SKM-1 treated with dmso at 0.1 percent for 144 hours (cell line): ENCODE data around the gene TIMM17B.

Experiments
- DNase-seq: peaks from one replicate; lab custom pipeline; 2025; ENCODE audit not compliant: unreplicated experiment; lab: John Stamatoyannopoulos, UW

TIMM17B gene

DNA sequence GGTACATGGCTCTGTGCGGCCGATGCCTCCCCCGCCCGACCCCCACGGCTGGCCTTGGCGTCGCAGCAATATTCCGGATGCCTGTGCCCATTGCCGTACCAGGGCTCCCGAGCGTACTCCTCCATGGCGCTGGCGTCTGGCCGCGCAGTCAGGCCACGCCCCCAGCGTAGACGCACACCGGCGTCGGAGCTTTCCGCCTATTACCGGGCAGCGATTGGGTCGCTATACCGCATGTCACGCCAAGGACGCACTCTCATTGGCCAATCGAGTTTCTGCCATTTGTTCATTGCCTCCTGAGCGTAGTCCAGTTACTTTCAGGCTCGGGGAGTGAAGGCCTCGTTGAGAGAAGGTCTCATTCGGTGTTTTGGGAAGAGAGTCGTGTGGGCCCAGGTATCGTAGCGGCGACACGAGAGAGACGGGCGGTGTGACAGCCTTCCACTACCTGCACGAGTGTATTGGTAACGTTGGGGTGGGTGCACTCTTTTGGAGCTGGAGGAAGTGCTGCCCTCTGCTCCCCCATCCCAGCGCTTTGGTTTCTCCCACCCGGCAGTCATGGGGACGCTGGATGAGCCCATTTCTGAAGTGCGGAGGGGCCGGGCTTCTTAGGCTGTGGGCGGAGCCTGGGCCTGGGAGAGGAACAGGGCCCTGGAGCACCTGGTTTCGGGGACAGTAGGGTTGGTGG is at the start of gene TIMM17B, which contains the start of gene PQBP1:
Gene TIMM17B, minus strand, starts transcription at position 144 of the 682 bp plus-strand sequence. Its CDS starts 19 bp downstream, at position 125.
Gene PQBP1, plus strand, starts transcription at position 306 of the 682 bp plus-strand sequence. CDS start 580 bp downstream, outside the sequence.
- DNase-seq = peak; percentile 79

GRCh38 chrX:48945517-48946348 is 48.2 kb upstream of the TIMM17B start:
- DNase-seq = peak; percentile 36

DNA sequence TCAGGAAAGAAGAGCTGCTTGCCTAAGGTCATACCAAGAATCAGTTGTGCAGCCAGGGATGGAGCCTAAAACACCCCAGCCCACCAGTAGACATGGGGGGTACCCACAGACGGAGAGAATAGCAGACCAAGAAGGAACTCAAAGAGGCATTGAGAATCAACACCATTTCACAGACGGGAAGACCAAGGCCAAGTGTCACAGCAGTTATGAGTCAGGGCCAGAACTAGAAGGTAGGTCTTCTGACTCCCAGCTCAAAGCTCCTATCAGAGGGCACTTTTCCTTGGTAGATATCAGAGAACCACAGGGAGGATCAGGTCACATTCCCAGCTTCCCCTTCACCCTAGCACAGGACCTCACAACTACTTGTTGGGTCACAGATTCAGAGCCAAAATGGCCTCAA is 45.3 kb upstream of the TIMM17B start:
- DNase-seq = no peak

DNA sequence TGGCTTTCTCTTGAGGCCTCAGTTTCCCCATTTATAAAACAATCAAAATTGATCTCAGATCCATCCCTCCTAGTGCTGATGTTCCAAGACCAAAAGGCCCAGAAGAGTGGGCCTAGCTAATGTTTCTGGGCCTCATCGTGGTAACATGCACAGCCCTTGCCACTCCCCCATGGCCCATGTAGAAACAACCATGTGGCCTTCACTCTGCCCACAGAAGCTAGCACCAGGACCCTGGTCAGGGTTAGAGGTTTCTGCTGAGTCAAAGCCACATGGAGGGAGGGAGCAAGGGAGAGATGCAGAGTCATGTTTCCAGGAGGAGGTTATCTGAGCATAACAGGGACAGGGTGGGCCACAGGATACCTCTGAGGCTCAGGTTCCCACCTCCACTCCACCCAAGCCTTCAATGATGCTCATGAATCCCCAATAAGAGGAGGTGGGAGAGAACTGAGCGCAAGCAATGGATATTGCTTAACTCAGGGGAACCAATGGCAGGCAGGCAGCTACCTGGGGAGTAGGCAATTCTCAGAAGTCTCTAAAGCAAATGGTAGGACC is 42.9 kb upstream of the TIMM17B start:
- DNase-seq = no peak

GRCh38 chrX:48939524-48940228 is 42.1 kb upstream of the TIMM17B start:
- DNase-seq = no peak

- DNase-seq = no peak
These were observed 41.3 kb upstream of the TIMM17B start for GRCh38 chrX:48938721-48939425.

DNA sequence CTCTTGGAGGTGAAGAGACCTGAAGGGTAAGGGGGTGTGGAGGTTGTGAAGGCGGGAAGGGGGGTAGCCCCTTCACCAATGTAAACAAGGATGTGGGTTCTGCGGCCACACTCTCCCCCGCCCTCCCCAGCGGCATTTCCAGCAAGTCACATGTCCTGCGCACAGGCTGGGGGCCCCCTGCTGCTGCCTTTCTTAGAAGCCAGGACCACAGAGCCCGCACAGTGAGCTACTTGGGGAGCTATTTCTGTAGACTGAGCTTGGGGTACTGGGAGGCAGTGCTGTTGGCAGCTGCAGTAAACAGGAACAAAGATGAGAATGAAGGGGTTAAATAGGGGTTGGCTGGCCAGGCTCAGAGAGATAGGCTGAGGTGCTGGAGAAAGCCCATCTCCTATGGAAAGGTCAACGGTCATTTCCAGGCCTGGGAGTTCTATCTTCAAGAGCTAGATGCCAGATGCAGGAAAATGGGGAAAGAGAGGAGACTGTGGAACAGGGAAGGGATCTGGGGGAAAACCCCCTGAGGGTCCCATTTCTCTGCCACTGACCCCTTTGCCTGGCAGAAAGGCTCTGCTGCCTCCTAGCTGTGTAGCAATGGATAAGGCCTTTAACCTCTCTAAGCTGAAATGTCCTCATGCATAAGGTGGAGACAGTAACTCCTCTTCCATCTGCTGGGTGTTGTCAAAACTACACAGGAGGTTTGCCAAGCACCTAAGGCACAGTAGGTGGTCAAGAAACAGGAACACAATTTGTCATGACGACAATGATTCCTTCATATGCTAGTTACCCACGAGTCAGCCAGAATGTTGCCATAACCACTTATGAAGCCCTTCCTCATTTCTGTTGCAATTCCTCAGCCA is 39.7 kb upstream of the TIMM17B start:
- peak; percentile 87 for DNase-seq

GRCh38 chrX:48936429-48937053 is 39.0 kb upstream of the TIMM17B start:
- no peak for DNase-seq

DNA sequence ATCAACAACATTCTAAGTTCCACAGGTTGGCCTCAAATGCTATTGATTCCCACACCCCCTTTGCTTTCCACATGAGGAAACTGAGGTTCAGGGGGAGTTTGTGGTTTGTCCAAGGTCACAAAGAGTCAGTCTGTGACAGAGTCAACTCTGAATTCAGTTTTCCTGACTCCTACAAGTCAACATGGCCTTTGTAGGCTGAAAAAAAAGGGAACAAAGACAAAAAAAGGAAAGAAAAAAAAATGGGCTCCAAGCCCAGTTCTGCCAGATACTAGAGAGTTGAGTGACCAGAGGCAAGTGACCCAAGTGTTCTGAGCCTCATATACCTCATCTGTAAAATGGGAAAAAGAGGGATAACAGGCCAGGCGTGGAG is 37.7 kb upstream of the TIMM17B start:
- no peak for DNase-seq

GRCh38 chrX:48934581-48935300 is 37.2 kb upstream of the TIMM17B start:
- DNase-seq = no peak

- DNase-seq = no peak
These were observed 36.2 kb upstream of the TIMM17B start for GRCh38 chrX:48933757-48934156.

- no peak for DNase-seq
These were observed 30.3 kb upstream of the TIMM17B start for GRCh38 chrX:48927736-48928382.

- DNase-seq = no peak
These were observed 29.6 kb upstream of the TIMM17B start for GRCh38 chrX:48927123-48927522.

DNA sequence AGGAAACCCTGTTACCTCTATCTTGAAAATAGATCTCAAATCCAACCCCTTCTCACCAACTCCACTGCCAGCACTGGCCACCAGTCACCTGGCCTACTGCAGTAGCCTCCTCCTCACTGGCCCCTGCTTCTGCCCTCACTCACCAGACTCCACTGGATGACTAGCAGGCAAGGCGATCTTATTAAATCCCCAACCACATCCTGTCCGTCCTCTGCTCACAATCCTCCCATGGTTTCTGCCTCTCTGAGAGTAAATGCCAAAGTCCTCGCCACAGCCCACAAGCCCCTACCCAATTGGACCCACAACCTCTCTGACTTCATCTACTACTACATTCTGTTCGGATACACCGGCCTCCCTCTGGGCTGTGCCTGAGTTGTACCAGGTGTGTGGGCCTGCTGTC is 26.7 kb upstream of the TIMM17B start:
- no peak for DNase-seq

DNA sequence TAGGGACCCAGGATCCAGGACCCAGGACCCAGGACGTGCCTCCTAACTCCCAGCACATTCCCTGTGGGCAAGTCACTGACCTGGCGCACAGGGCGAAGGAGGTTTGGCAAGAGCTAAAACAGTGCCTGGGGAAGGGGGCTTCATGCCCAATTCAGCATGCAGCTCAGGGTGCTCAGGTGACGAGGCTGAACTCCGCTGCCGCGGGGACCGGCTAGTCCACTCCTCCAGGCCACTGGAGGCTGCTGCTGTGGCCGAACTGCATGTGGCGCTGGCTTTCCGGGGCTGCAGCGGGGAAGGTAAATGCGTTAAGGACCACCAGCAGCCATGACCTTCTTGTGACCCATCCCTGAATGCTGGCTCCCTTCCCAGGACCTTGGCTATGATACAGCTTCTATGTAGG is 26.2 kb upstream of the TIMM17B start:
- no peak for DNase-seq

GRCh38 chrX:48920718-48921104 is 23.1 kb upstream of the TIMM17B start:
- DNase-seq = no peak

GRCh38 chrX:48919947-48920717 is 22.6 kb upstream of the TIMM17B start:
- DNase-seq = no peak
